GM19043 (cell line): ENCODE results near the gene ARSB.
"Not testable (repeated sequence)": the region's sequence is repeated elsewhere in the genome, so short reads cannot be mapped to it uniquely, and the experiment has no call there.

Source experiments
- ATAC-seq: cut with Tn5 transposase; IDR thresholded peaks from one replicate; pipeline ENCODE4 v1.9.1; 2021; ENCODE audit warnings: low read depth; ENCODE audit not compliant: unreplicated experiment

The ARSB gene

DNA sequence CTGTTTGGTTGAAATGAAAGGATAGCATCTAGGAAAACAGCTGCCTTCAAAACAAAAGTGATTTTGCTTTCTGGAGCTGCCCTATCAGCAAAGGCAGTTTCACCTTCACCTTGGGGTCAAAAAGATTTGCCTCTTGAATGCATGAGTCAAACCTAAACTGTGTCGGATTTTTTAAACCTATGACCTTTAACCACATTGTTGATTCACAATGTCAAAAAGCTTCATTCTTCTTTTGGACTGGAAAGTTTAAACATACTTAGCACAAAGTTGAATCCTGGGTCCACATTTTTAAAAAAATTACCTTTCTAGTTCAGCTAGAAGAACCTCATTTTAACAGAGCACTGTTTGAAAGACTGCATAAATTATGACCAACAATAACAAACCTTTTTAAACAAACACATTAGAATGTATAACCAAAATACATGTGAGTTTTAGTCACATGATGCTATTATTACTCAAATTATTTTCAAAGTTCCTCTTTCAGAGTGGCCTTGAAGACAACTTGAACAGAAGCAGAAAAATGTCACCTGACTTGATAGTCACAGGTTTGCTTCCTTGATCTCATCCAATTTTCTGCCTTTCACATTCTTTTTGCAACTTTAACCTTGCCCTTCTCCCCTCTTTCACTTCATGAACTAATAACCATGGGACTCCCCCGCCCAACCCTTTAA lies 226.8 kb downstream of the ARSB start:
- ATAC-seq, result peak; percentile 63

DNA sequence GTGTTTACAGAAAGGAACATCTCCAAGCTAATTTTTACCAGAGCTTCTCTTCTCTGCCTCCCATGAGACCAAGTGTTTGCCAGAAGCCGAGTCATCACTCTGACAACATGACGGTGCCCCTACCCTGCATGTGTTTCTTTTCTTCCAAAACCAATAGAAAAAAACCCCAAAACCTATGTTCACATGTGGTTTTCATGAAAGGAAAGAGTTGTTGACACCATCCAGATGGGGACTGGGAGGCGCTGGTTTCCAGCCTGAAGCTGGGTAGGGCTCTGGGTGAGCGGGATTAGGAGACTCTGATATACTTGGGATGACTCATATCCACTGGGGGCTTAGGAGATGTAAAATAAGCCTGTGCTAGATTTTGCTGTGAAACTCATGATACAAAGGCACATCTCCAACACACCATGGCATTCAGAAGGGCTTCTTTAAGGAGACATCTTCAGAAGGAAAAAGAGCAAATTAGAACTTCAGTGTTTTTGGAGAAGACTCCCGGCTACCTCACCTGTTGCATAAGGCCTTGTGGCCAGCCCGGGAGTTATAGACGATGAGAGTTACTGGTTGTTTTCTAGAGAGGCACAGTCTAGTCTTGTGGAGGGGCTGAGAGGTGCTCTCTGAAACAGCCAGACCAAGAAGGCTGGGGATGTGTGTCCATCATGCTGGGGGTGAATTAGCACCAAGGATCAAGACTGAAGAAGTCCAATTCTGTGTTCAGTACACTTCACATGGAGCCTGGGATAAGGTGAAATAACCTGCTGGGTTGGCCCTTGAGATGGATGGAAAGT lies 227.6 kb downstream of the ARSB start:
- peak; percentile 55 for ATAC-seq

DNA sequence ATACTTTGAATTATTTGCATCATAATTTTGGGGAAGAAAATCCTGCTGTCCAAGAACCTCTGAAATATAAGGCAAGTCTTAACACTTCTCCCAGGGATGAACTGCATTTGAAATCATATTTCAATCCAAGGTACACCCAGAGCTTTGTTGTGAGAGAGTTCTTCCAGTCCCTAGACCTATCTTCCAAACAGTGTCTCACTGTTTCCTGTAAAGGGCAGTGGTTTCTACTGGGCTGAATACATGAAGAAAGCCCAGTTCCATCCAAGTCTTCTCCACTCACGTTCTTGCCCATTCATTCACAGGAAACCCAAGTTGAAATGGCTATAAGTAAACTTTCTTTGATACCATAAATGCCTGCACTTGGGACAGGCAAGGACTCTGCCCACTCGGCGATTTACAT lies 228.3 kb downstream of the ARSB start:
- ATAC-seq, result peak; percentile 1

DNA sequence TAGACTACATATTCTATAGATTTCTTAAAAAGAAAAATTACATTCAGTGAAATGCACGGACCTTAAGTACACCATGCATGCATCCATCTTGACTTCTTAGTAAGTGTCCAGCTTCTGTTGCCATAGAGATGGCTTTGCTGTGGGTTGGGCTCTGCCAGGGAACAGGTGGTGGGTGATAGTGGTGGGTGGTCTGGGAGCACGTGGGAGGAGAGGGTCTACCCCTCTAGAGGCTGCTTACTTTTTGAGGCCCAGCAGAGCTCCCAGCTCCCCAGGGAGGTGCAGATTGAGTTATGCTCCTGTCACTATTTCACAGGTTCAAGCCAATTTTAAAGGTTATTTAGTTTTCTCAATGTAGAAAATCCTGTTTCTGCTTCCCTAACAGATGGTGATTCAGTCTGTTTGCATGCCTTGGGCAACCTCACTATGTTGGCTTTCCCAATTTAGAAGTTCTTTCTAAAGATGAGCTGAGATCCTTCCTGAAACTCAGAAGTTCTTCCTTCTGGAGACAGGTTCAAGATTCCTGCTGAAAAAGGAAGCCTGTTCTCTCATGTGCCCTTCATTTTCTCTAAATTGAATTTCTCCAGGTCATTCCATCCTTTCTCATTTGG lies 229.2 kb downstream of the ARSB start:
- ATAC-seq, result no peak

DNA sequence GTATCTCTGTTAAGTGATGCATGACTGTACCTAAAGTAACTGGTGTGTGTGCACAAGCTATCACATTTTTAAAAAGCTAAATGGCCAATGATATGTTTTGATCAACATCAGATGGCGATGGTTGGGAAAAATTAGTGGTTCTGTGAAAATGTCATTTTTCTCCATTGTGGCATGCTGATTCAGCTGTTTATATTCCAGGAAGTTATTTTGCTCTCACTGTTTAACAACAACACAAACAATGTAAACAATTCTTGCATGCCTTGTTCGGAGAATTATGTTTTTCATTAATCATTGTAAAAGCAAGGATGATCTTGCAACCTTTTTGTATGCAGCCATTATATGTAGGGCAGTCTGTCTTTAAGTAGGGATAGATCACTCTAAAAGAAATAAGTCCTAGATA lies 230.5 kb downstream of the ARSB start:
- ATAC-seq, result no peak

DNA sequence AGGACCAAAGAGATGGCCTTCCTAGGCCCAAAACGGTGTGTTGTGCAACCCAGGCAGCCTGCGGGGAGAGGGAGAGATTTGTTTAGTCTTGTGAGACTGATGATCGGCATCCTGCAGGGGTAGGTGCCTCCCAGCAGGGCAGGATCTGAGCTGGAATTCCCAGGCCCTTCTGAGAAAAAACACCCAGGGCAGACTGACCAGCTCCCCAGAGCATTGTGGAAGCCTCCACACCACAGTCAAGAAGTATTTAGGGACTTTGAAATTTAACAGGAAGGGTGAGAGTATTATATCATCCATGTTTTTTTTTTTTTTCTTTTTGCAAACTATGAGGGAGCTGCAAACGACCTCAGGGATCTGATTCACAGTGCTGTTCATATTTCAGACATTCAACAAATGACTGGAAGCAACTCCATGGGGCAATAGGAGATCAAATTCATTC lies 232.0 kb downstream of the ARSB start:
- ATAC-seq, result no peak

DNA sequence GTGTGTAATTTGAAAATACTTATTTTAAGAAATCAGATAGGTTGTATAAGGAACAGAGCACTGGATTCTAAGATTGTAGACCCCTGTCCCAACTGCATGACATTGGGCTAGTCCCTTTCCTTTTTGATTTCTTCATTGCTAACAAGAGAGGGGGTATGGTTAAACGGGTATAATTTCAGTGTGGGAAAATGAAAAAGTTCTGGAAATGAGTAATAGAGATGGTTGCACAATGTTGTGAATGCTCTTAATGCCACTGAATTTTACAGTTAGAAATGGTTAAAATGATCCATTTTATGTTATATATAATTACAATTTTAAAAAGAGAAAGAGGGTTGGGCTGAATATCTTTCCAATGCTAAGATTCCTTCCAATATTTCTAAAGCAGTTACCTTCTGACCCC lies 233.2 kb downstream of the ARSB start:
- ATAC-seq, result no peak

DNA sequence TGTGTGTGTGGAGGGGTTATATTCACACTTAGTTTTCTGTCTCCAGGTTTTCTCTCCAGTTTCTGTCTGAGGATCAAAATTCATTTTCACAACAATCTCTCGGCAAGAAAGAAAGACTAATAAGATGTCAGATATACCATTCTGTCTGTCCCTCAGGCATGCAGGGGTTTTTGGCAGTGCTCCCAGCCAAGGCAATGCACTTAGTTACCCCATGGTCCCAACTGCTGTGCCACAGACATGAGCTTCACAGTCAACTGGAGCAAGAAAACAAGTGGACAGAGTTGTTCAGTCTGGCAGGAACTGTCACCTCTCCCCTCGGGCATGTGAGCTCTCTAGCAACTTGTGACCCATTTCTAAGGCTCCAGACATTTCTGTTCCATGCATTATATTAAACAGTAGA lies 234.8 kb downstream of the ARSB start:
- no peak for ATAC-seq

DNA sequence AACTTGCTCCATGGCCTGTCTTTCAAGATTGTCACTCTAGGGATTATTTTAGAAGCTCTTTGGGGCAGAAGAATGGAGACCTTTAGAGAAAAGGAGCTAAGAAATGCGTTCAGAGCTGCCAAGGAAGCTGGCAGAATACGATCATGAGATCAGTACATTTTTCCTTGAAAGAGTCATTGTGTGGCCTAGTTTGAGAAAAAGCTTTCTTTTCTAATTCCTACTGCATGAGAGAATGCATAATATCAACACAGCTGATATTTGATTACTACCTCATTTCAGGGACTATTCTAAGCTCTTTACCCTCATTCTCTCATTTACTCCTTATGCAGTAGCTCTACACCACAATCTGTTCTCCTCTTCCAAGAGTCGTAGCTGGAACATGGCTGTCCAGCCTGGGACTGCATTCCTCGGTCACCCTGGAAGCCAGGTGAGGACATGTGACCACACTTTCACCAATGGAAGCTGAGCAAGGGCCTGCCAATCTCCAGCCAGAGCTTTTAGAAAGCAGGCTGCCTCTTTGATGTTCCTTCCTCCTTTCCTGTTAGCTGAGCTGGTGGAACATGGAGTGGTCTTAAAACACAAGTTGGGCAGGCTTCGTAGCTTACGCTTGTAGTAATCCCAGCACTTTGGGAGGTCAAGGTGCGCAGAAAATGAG lies 237.3 kb downstream of the ARSB start:
- no peak for ATAC-seq

DNA sequence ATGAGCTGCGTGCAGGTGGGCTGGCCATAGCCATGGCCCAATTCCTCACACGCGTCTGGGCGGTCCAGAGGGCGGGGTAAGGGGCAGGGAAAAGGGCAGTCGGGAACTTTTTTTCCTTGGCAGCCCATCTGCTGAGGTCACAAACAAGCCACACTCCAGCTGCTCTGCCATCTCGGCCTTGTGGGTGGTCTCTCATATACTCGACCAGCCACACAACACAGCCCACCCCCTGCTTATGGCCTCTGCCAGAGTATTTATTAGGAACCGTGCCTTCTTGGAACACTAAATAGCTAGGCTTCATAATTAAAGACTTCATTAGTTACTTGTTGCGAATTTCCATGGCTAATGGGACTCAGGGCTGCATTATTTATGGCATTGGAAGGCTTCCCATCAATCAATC lies 238.1 kb downstream of the ARSB start:
- ATAC-seq, result no peak

DNA sequence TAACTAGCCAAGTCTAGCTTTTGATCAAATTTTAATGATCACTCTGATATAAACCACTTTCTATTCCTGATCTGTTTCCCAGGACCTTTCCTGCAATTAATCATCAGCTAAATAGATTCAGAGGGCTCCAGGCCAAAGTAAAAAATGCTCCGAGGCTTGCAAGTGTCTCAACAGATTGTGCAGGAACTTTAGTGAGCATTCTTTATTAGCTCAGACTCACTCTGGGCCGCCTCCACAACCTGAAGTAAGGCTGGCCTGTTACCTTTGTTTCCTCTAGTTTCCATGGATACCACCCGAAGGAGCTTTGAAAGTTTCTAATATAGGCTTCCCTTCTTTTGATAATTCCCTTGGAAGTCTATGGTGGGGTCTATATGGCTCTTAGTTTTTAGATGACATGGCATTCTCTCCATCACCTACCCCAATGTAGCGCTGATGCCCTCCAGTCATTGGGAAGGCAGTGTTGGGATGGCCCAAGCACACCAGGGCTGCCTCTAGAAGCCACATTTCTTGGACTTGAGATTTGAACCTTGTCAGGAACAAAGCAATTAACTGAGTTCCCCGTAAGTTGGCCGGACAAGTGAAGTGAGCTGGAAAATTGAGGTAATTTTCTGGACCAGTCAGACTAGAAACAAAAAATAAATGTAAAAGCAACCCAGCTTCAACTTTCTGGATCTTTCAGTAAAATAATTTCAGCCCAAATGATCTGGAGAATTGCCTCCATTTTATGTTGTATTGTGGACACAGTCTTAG lies 238.9 kb downstream of the ARSB start:
- ATAC-seq, result no peak

DNA sequence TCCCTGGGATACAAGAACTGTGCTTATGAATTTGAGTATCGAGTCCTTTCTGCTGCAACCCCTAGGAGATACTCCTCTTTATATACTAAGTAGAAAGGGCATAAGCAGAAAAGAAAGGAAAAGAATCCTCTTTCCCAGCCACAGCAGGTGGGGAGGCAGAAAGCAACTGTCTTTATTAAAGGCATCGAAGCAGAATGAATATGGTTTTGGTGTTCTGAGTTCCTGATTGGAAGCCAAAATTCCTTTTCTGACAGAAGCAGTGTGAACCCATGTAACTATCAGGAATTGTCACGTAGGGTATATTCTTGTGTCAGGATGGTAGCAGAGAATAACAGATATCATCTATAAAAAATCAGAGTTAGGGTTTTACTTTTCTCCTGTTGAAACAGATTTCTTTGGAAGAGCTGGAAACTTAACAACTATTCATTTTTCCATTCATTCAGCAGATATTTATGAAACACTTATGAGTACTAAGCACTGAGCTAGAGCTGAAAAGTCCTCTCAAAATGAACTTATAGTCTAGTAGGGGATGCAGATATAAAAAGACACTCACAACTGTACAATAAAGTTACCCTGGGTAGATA lies 240.1 kb downstream of the ARSB start:
- no peak for ATAC-seq

DNA sequence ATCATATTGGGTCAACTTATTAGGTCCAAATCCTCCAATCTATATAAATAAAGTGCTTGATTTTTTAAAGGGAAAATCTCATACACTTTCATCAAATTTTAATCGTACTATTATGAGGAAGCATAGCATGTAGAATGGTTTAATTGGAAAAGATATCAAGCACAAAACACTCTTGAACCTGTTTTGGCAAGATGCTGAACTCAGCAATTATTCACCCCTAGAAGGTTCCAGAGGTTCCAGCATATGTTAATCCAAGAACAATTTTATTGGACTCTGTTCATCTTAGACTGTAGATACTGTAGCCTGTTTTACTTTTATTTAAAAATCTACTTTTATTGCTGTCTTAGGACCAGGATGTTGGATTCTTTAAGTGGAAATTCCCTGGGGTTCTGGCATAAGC lies 244.1 kb downstream of the ARSB start:
- no peak for ATAC-seq

DNA sequence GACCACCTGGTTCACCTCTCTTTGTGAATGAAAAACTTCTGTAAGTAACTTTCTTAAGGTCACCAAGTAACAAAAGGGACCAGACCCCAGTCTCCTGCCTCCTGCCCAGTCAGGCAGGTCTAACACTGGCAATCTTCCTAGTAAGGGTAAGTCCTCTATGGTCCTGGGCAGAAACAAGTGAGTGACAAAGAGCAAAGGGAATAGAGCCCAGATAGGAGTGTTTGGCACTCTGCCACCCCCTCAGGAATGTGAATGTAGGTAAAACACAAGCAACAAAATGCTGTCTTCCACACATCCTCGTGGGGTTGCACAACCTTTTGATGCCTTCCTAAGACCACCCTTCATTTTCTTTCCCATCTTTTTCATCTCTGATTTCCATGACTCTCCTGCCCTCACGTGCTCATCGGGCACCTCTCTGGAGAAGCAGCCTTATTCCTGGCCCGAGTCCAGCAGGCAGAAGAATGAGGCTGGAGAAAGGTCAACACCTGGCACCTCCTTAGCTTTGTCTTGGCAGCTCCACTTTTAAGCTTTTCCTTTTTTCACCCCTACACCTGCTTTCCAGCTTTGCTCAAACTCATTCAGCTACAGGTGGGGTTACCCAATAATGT lies 246.3 kb downstream of the ARSB start:
- ATAC-seq, result no peak

DNA sequence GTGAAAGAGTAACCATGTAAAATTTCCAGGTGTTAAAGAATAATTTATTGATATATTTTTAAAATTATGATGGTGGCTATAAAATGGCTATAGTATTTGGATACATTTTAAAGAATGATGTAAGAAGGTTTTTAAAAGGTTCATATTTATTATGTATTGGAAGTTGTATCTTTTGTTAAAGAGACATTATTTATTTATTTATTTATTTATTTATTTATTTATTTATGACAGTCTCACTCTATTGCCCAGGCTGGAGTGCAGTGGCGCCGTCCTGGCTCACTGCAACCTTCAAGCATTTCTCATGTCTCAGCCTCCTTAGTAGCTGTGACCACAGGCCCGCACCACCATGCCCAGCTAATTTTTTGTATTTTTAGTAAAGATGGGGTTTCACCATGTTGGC lies 247.0 kb downstream of the ARSB start:
- ATAC-seq, result no peak

DNA sequence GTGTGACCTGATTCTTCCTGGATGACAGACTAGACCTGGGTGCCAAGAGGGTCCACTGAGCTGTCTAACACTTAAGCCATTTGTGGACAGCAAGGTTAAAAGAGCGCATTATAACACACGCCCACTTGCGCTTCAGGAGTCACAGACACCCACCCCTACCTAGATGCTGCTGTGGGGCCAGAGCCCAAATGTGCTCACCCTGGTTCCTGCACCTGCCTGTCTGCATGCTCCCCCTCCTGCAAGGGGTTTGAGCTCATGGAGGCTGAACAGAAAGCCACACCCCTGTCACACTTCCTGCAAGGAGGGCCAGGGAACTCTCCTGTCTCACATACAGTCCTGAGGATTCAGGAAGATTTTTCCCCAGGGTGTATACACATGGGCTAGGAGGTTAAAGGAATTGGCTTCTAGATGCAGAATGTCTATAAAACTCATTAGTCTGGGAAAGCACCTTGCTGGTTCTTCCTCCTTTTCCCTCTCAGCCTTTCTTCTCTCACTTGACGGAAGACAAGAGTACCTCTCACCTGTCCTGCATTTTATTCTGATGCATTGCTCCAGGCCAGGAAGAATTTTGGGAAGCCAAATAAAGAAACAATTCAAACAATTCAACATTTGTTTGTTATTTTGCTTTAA lies 249.2 kb downstream of the ARSB start:
- ATAC-seq, result no peak

DNA sequence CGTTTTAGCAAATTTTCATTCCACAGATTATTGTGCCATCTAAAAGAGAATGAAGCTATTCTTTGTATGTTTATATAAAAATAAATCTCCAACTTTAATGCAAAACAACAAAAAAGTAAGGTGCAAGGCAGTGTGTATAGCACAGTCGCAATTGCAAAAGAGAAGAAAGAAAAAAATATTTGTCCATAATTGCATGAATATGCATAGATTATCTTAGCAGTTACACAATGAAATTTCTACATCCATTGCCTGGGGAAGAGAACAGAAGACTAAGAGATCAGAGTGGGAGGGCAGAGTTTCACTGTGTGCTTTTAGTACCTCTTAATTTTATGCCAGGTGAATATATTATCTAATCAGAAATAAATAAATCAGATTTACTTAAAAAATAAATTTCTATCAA lies 250.2 kb downstream of the ARSB start:
- no peak for ATAC-seq

DNA sequence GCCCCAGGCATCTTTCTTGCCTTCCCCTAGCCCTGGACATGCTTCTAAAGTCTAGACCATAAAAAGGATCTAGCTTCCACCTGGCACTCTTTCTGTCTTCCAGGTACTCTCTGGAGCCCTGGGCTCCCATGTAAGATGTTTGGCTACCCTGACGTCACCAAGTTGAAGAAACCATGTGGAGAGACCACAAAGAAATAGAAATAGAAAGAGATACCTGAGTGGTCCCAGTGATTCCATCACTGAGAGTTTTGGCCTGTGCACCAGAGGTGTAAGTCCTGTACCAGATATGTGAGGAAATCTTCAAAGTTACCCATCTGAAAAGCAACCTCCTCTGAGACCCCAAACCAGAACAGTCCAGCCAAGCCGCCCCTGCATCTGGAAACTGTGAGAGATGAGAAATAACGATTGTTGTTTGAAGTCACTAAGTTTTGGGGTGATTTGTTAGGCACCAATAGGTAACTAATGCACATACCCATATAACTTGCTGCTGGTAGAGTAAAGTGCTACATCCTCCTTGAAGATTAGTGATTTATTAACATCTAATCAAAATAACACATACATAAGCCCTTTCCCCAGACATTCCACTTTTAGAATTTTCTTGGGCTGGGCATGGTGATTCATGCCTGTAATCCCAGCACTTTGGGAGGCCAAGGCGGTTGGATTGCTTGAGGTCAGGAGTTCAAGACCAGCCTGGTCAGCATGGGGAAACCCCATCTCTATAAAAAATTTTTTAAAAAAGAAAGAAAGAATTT lies 250.8 kb downstream of the ARSB start:
- ATAC-seq, result no peak

DNA sequence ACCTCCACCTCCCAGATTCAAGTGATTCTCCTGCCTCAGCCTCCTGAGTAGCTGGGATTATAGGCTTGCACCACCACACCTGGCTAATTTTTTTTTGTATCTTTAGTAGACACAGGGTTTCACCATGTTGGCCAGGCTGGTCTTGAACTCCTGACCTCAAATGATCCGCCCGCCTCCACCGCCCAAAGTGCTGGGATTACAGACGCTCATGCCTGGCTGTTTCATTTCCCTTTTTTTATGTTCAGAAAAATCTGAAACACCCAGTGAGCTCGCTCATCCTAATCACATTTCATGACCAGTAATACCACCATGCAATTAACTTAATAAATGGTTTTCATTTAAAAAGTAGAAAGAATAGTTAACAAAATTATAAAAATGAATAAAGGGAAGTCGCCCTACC lies 252.4 kb downstream of the ARSB start:
- ATAC-seq, result not testable (repeated sequence)
